ENCODE data around the gene USP34.

The USP34 gene

DNA sequence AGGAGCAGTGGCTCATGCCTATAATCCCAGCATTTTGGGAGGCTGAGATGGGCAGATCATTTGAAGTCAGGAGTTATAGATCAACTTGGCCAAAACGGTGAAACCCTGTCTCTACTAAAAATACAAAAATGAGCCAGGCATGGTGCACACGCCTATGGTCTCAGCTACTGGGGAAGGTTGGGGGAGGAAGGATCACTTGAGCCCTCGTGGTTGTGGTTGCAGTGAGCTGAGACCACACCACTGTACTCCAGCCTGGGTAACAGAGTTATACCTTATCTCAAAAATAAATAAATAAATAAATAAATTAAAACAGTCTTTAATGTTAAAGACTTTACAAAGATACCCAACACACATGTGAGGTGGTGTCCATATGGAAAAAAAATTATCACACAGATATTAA is 174.9 kb downstream of the USP34 start:
- no peak for DNase-seq (ENCODE audit: low read depth in 2 of 2)

- no peak for DNase-seq (ENCODE audit: low read depth in 2 of 2)
These were observed 178.9 kb downstream of the USP34 start for GRCh38 chr2:61291851-61292575.

DNA sequence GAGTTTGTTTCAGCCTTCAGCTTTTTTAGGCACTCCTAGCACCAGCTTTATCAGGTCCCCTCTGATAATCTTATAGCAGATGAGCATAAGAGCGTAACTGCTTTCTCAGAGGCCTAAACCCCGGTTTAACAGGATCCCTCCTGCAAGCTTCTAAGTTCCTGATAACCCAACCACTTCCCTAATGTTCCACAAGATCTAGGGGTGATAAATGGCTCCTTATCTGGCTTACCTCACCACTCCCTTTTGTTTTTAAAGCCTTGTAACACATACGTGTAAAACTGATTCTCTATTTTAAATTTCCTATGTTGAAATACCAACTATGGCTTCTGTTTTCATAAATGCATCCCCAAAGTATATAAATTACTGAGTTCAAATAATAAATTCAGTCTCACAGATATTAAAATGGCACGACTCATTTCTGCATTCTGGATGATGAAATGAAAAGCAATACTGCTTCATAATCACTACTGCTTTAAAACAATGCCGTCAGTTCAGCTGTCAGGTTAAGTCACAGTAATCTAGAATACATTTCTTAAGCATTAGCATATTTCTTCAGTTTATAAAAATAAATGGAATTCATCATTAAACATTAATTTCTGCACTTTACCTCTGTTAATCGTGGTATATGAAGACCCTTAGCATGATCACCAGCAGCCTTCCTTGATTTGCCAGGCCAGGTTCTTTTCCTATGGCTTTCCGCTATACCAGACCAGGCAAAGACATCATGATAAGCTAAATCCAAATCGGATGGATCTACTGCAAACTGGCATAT is 182.6 kb downstream of the USP34 start:
- DNase-seq (ENCODE audit: low read depth in 2 of 2): no peak

DNA sequence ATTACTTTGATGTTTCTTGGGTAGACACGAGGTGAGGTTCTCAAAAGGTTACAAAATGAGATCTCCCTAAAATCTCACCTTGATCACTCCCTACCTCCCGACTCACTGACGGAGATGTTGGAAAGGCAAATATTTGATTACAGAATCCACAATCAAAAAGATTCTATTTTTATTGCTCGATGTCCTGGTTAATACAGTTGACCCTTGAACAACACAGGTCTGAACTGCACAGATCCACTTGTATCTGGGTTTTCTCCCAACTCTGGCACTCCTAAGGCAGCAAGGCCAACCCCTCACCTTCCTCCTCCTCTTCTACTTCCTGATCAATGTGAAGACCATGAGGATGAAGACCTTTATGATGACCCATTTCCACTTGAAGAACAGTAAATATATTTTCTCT is 183.6 kb downstream of the USP34 start:
- DNase-seq (ENCODE audit: low read depth in 2 of 2): no peak

DNA sequence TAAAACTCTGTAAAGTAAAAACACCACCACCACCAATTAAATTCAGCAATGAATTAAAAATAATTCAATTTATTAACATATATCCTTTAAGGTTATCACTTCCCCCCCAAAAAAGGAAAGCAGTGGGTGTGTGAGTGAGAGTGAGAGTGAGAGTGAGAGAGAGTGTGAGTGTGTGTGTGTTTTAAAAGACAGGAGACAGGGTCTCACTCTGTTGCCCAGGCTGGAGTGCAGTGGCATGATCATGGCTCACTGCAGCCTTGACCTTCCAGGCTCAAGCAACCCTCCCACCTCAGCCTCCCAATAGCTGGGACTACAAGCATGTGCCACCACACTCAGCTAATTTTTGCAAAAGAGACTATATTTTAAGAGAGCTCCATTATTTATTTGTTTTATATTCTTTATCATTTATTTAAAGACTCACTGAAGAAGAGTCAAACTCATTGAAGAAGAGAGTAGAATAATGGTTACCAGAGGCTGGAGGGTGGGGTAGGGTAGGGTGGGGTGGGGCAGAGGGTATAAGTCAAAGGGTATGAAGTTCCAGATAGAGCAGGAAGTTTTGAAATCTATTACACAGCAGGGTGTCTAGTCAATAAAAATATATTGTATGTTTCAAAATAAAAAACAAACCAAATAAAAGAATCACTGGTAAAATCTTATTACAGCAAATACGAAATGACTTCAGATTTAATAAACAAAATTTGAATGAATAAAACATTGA is 187.3 kb downstream of the USP34 start:
- DNase-seq (ENCODE audit: low read depth in 2 of 2): no peak

- DNase-seq (ENCODE audit: low read depth in 2 of 2): no peak
These were observed 188.7 kb downstream of the USP34 start for GRCh38 chr2:61282104-61282590.

GRCh38 chr2:61281321-61281720 is 189.6 kb downstream of the USP34 start:
- DNase-seq (ENCODE audit: low read depth in 2 of 2): no peak

- DNase-seq (ENCODE audit: low read depth in 2 of 2): no peak
These were observed 193.1 kb downstream of the USP34 start for GRCh38 chr2:61277756-61278155.

GRCh38 chr2:61275575-61276184 is 195.2 kb downstream of the USP34 start:
- no peak for DNase-seq (ENCODE audit: low read depth in 2 of 2)

DNA sequence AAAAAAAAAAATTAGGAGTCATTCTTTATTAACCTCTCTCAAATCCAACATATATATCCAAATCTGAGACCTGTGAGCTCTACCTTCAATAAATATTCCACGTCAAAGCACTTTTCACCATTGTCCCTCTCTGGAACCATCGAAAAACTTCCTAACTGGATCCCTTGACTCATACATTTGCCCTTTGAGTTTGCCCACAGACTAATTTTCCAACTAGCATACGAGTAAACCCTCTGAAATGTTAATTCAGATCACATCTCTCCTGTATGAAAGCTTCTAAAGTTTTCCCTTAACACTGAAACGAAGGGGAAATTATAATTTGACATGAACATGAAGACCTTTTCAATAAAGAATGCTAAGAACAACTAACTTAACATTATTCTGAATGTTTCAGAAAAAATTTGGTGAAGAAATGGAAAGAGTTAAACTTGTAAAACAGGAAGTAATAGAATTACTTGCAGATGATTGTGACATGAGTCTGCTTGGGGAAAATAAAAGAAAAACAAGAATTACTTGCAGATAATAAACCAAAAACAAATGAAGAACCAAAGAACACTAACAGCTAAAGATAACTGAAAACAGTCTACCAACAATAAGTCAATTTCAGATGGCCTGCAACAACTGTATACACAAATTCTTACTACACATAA is 198.3 kb downstream of the USP34 start:
- no peak for DNase-seq (ENCODE audit: low read depth in 2 of 2)

GRCh38 chr2:61268249-61268648 is 202.6 kb downstream of the USP34 start:
- DNase-seq (ENCODE audit: low read depth in 2 of 2): no peak

DNA sequence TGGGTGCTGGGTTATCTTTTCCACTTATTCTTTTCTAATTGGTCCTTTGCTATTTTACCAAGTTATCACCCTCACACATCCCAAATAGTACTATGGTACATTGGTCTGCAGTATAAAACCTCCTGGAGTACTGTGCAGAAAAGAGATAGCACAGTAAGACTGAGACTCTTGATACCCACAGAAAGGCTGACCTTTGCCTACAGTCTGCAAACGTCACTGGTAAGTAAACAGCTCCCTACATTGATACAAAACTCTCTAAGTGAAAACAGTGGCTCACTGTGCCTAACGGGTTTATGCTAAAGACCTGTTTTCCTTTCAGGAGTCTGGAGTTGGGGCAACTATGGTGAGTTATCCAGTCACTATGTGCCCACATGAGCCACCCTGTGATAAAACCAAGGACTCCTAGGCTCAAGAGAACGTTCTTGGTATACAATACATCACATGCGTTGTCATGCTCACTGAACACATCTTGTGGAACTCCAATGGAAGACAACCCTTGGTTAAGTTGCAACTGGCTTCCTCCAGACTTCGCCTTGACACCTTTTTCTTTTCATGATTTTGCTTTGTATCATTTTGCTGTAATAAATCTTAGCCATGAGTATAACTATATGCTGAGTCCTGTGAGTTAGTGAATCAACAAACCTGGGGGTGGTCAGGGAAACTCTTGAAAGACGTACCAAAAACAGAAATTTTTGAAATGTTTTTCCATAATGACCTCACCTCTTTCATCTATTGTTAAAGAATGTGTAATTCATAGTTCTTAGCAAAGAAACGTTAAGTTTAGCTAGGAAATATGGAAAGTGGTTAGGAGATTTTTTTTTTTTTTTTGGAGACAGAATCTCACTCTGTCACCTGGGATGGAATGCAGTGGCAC is 204.0 kb downstream of the USP34 start:
- no peak for DNase-seq (ENCODE audit: low read depth in 2 of 2)

DNA sequence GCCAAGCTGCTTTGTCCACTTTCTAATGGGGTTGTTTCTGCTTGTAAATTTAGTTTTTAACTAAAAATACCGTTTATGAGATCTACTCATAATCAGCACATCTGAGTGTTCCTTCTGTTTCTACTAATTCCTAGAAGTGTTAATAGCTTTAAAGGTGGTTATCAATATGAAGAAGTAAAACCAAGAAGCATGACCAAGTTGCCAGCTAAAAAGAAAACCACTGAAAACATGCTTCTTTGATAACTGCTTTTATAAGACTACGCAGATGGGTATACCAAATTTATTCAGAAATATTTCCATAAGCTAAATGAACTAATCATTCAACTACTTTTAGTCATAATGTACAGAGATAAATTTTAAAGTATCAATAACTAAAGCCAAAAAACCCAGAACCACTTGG is 207.1 kb downstream of the USP34 start:
- DNase-seq (ENCODE audit: low read depth in 2 of 2): no peak

GRCh38 chr2:61262699-61263098 is 208.2 kb downstream of the USP34 start:
- DNase-seq (ENCODE audit: low read depth in 2 of 2): no peak

- DNase-seq (ENCODE audit: low read depth in 2 of 2): no peak
These were observed 213.4 kb downstream of the USP34 start for GRCh38 chr2:61257446-61257845.

DNA sequence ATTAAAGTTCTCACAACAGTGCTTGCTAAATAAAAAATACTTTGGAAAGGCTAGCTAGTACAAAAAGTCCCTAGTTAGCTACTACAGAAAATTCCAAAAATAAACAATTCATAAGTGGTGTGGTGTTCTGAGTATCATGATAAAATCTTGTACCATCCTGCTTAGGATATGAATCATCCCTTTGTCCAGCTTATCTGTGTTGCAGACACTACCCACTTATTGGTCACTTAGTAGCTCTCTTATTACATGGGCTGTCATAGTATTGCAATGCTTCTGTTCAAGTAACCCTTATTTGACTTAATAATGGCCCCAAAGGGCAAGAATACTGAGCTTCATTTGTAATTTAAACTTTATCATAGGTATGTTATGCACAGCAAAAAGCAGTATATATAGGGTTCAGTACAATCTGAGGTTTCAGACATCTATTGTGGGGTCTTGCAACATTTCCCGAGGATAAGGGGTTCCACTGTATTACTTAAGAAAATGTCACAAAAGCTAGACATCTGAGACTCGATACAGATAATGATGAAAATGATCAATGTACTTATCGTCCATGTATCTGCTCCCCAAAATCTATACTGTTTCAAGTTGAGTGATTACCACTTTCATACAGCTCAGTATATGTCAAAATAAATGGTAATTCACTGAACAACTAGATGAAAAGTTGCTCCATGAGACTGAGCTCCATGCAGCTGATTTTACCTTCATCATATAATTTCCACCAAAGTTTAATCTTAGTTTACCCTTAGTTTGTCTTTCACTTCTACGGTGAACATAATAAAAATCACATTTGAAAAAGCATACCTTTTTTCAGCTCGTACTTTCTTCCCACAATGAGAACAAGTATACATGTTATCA is 215.1 kb downstream of the USP34 start:
- DNase-seq (ENCODE audit: low read depth in 2 of 2): no peak

GRCh38 chr2:61254536-61254935 is 216.4 kb downstream of the USP34 start:
- DNase-seq (ENCODE audit: low read depth in 2 of 2): no peak

GRCh38 chr2:61253136-61253535 is 217.8 kb downstream of the USP34 start:
- no peak for DNase-seq (ENCODE audit: low read depth in 2 of 2)

- no peak for DNase-seq (ENCODE audit: low read depth in 2 of 2)
These were observed 218.9 kb downstream of the USP34 start for GRCh38 chr2:61252031-61252430.
